GM12878 (cell line): Measurements from ENCODE around the gene SIN3B. TPM values are rescaled to one million over a fixed set of nuclear protein-coding genes. Genes with fewer than 3 reads are reported as not detected.

ENCODE experiments used
- ATAC-seq: fragments of 200-7000 bp; cut with Tn5 transposase; 3 replicates; pipeline ENCODE4 v1.9.1; 2020; ENCODE audit warnings: mild to moderate bottlenecking, moderate library complexity
- BruUV-seq: library from RNA; stranded (reverse); fragments of 400-500 nt; replicated peaks from 2 replicates; lab custom pipeline; 2021; lab: Mats Ljungman, UMichigan
- CTCF ChIA-PET: fragments of 300-600 bp; sonication (Branson Sonifier 250); formaldehyde crosslinking; extraction: SDS; loops from one replicate; lab custom pipeline; 2021; ENCODE audit warnings: inconsistent platforms; lab: Yijun Ruan, JAX
- POLR2A ChIA-PET: fragments of 350-600 bp; formaldehyde crosslinking; extraction: SDS; loops from one replicate; lab custom pipeline; 2021; ENCODE audit warnings: inconsistent platforms; lab: Charles Lee
- RAD21 ChIA-PET: fragments of 300-600 bp; sonication (Branson Sonifier 250); formaldehyde crosslinking; loops from one replicate; lab custom pipeline; 2023; ENCODE audit warnings: antibody characterized with exemption; ENCODE audit not compliant: unreplicated experiment; lab: Charles Lee
- SMC1A ChIA-PET: fragments of 300-600 bp; sonication (Branson Sonifier 250); formaldehyde crosslinking; loops from one replicate; lab custom pipeline; 2023; ENCODE audit not compliant: unreplicated experiment, uncharacterized antibody; lab: Charles Lee
- DNase-seq: peaks from one replicate; pipeline ENCODE4 v3.0.0-alpha.2; 2011; ENCODE audit warnings: low read depth, low spot score
- FAIRE-seq: peaks from 3 replicates; lab custom pipeline; 2011; peaks lifted over from hg19 to GRCh38; lab: Jason Lieb, UNC
- H2AFZ ChIP-seq: 2 replicates; pipeline ENCODE4 v1.6.0; 2011; ENCODE audit warnings: low read depth, low read length, control low read depth; ENCODE audit not compliant: control insufficient read depth
- H3K27ac ChIP-seq: 2 replicates; pipeline ENCODE4 v1.5.1; 2011; ENCODE audit warnings: control low read depth; ENCODE audit not compliant: control insufficient read depth, insufficient read depth
- H3K27me3 ChIP-seq, 2 experiments: replicated peaks in 1 of 2; 2 replicates each; pipeline versions ENCODE4 v1.6.0 to v1.6.1; 2011; ENCODE audit warnings: low read length in 1 of 2; ENCODE audit not compliant: control insufficient read depth in 2 of 2, insufficient read depth in 2 of 2
- H3K36me3 ChIP-seq, 2 experiments: 2 replicates each; pipeline ENCODE4 v1.5.1; 2011; ENCODE audit warnings: low read length in 1 of 2; ENCODE audit not compliant: control insufficient read depth in 2 of 2, insufficient read depth in 2 of 2
- H3K4me1 ChIP-seq: 2 replicates; pipeline ENCODE4 v1.6.1; 2011; ENCODE audit warnings: mild to moderate bottlenecking, low read length, moderate library complexity, mixed read lengths; ENCODE audit not compliant: control insufficient read depth, insufficient read depth
- H3K4me2 ChIP-seq: 2 replicates; pipeline ENCODE4 v1.6.0; 2011; ENCODE audit warnings: control low read depth; ENCODE audit not compliant: control insufficient read depth, insufficient read depth
- H3K4me3 ChIP-seq: fragments of 200-600 bp; sonication (generic); 2 replicates; pipeline ENCODE4 v1.5.1; 2016
- H3K79me2 ChIP-seq: 2 replicates; pipeline ENCODE4 v1.6.0; 2011; ENCODE audit warnings: low read length; ENCODE audit not compliant: control insufficient read depth, insufficient read depth
- H3K9ac ChIP-seq: 2 replicates; pipeline ENCODE4 v1.8.0; 2011; ENCODE audit warnings: low read length, control low read depth, mixed read lengths; ENCODE audit not compliant: control insufficient read depth, insufficient read depth
- H3K9me3 ChIP-seq: replicated peaks from 3 replicates; pipeline ENCODE4 v1.5.1; 2011; ENCODE audit warnings: mild to moderate bottlenecking, low read length; ENCODE audit not compliant: control insufficient read depth, insufficient read depth
- H4K20me1 ChIP-seq: 2 replicates; pipeline ENCODE4 v1.6.0; 2011; ENCODE audit not compliant: control insufficient read depth, insufficient read depth
- NR2C2 ChIP-seq: IDR thresholded peaks from 2 replicates; pipeline ENCODE4 v1.6.1; 2011; ENCODE audit warnings: borderline replicate concordance, low read depth; ENCODE audit not compliant: control insufficient read depth, insufficient read length
- WRNIP1 ChIP-seq: IDR thresholded peaks from 2 replicates; pipeline ENCODE4 v1.6.1; 2011; ENCODE audit warnings: low read depth, low read length, improper control_type of control experiment, borderline replicate concordance
- WGBS: methylation state at CpG from one replicate; pipeline ENCODE4 v1.1.6; 2016; ENCODE audit warnings: low lambda C conversion rate; ENCODE audit not compliant: insufficient replicate concordance, insufficient coverage; ENCODE audit errors: missing lambda C conversion rate; 5-methylcytosine and 5-hydroxymethylcytosine counted together
- in situ Hi-C: fragments of 300-500 bp; cut with MboI; formaldehyde crosslinking; loops from 9 replicates; pipeline ENCODE4 v1.14.3; 2018; ENCODE audit warnings: mixed read lengths
- intact Hi-C: fragments of 100-400 bp; cut with micrococcal nuclease; formaldehyde crosslinking; loops from one replicate; pipeline ENCODE4 v1.14.2; 2022; ENCODE audit not compliant: unreplicated experiment
- polyA plus RNA-seq, 11 experiments: library from polyadenylated mRNA; depleted of rRNA in 4 of 11; unstranded in 6 of 11; stranded (reverse) in 5 of 11; fragments of >200 nt; fragmentation: Nextera tagmentation in 4 of 11; fragmentation: Illumina TruSeq in 1 of 11; extraction: Ambion mirVana in 4 of 11; extraction: Trizol in 1 of 11; gene quantifications; 1 replicate in 1 of 11; 2 replicates in 10 of 11; pipeline versions ENCODE4 v1.2.1 to v1.2.3, GENCODE V29; 2011 to 2016; ENCODE audit warnings: inconsistent platforms in 2 of 11, missing spikeins in 2 of 11, low read depth in 1 of 11
- total RNA-seq, 4 experiments: library from RNA; depleted of rRNA in 3 of 4; stranded (reverse); fragments of >200 nt in 3 of 4; fragmentation: Illumina TruSeq in 1 of 4; extraction: Trizol in 1 of 4; gene quantifications; 2 replicates each; pipeline versions ENCODE4 v1.2.1 to v1.2.3, GENCODE V29; 2013 to 2021
- TF ChIP-seq, protein P1 (sequence below): IDR thresholded peaks from 2 replicates; pipeline ENCODE4 v1.6.1; 2012; ENCODE audit warnings: low read depth, low read length, improper control_type of control experiment
- TF ChIP-seq, protein P2 (sequence below): IDR thresholded peaks from 2 replicates; pipeline ENCODE4 v1.6.1; 2012; ENCODE audit warnings: mild to moderate bottlenecking, low read depth, low read length

The SIN3B gene
- total and polyA plus RNA-seq, 10 of the 15 experiments (the other 5 are each of a cell fraction or from before 2014, with no cell fraction given): 0.68 to 34.5 (median 15.8) TPM

- H4K20me1 ChIP-seq: no peaks in the 10 kb centered on the region
- no peak overlapping the region for H3K4me3 ChIP-seq
- WGBS: 49% methylated on average over 3 of the region's 3 CpGs
- peaks cover 3 to 20% of the 10 kb centered on the region in 2 experiments for H3K36me3 ChIP-seq
- H3K79me2 ChIP-seq: no peaks in the 10 kb centered on the region
- no peak for DNase-seq
- RAD21 ChIA-PET: no interaction called here
- in situ Hi-C loops (no loop called here), intact Hi-C loops (no loop called here)
- H3K9ac ChIP-seq: no peak overlapping the region
- no peak for FAIRE-seq
- H3K27me3 ChIP-seq: no peaks in the 10 kb centered on the region
- SMC1A ChIA-PET: no interaction called here
- CTCF ChIA-PET: no interaction called here
- H3K27ac ChIP-seq: no peak overlapping the region
- ATAC-seq: no peak
- POLR2A ChIA-PET: no interaction called here
- no peak overlapping the region for H3K4me2 ChIP-seq
- H3K4me1 ChIP-seq: no peaks in the 10 kb centered on the region; the same call in 1 of the 2 replicates
- H2AFZ ChIP-seq: no peak overlapping the region
- peaks cover 16% of the 10 kb centered on the region; the same call in 2 of the 3 replicates for H3K9me3 ChIP-seq
- TF ChIP-seq WRNIP1 (no peak), NR2C2 (no peak)
- TF ChIP-seq, protein P1, sequence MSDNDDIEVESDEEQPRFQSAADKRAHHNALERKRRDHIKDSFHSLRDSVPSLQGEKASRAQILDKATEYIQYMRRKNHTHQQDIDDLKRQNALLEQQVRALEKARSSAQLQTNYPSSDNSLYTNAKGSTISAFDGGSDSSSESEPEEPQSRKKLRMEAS: no peak
- TF ChIP-seq, protein P2, sequence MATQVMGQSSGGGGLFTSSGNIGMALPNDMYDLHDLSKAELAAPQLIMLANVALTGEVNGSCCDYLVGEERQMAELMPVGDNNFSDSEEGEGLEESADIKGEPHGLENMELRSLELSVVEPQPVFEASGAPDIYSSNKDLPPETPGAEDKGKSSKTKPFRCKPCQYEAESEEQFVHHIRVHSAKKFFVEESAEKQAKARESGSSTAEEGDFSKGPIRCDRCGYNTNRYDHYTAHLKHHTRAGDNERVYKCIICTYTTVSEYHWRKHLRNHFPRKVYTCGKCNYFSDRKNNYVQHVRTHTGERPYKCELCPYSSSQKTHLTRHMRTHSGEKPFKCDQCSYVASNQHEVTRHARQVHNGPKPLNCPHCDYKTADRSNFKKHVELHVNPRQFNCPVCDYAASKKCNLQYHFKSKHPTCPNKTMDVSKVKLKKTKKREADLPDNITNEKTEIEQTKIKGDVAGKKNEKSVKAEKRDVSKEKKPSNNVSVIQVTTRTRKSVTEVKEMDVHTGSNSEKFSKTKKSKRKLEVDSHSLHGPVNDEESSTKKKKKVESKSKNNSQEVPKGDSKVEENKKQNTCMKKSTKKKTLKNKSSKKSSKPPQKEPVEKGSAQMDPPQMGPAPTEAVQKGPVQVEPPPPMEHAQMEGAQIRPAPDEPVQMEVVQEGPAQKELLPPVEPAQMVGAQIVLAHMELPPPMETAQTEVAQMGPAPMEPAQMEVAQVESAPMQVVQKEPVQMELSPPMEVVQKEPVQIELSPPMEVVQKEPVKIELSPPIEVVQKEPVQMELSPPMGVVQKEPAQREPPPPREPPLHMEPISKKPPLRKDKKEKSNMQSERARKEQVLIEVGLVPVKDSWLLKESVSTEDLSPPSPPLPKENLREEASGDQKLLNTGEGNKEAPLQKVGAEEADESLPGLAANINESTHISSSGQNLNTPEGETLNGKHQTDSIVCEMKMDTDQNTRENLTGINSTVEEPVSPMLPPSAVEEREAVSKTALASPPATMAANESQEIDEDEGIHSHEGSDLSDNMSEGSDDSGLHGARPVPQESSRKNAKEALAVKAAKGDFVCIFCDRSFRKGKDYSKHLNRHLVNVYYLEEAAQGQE: no peak
- no TSS peak for BruUV-seq
These were observed 52.9 kb downstream of the SIN3B start for GRCh38 chr19:16882146-16882545.
